Lower leg skin (tissue), 3 donors: ENCODE measurements around the gene KRT86.

ENCODE experiments used
- CTCF ChIP-seq, 3 donors: fragments of 450-650 bp; IDR thresholded peaks; one replicate each; pipeline ENCODE4 v1.5.1; 2016; ENCODE audit warnings: antibody characterized with exemption in 3 of 3, mild to moderate bottlenecking in 3 of 3, moderate library complexity in 2 of 3
- POLR2A ChIP-seq, 2 donors: fragments of 450-650 bp; IDR thresholded peaks; one replicate each; pipeline ENCODE4 v1.6.1; 2016 to 2017; ENCODE audit warnings: antibody characterized with exemption in 2 of 2, mild to moderate bottlenecking in 1 of 2, moderate library complexity in 1 of 2

- TF ChIP-seq CTCF (IDR thresholded peaks at IDR 0.05) (no peak), POLR2A (IDR thresholded peaks at IDR 0.05) (no peak)
Observed at GRCh38 chr12:52259657-52260243, 14.7 kb upstream of the KRT86 start.
